NCI-H1436 treated with DMSO at 0.1 percent for 48 hours (cell line): ENCODE results near the gene ZNHIT1.

ENCODE experiments used
- DNase-seq: peaks from one replicate; lab custom pipeline; 2025; lab: John Stamatoyannopoulos, UW

The ZNHIT1 gene

GRCh38 chr7:101217388-101218235 is at the start of gene ZNHIT1, which contains the start of gene PLOD3:
ZNHIT1 (plus strand) TSS chr7:101218165; CDS start chr7:101218196, 31 bp downstream.
PLOD3 (minus strand) TSS chr7:101217581; CDS start chr7:101217274, 307 bp downstream.
- peak; percentile 91 for DNase-seq

GRCh38 chr7:101168412-101169049 is 49.4 kb upstream of the ZNHIT1 start:
- no peak for DNase-seq

GRCh38 chr7:101169110-101169837 is 48.7 kb upstream of the ZNHIT1 start:
- no peak for DNase-seq

GRCh38 chr7:101169838-101170551 is 48.0 kb upstream of the ZNHIT1 start:
- DNase-seq: no peak

- DNase-seq: no peak
Measured at GRCh38 chr7:101170617-101171441, 47.1 kb upstream of the ZNHIT1 start.

DNA sequence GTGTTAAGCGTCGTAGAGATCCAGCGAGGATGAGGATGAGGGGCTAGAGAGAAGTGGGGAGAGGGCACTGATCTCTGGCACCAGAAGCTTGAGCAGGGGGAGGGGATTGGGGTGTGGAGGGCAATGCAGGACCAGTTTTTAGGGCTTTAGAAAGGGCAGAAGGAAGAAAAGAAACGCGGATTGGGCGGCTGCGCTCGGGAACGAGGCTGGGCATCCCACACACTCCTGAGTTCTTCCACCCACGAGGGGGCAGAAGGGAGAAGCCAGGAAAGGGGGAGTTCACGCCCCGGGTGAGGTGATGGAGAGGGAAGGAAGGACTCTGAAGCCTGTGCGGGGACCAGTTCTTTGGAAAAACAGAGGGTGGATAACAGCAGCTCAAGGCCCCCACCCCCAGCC is 46.5 kb upstream of the ZNHIT1 start:
- no peak for DNase-seq

- DNase-seq: no peak
Measured at GRCh38 chr7:101172005-101172853, 45.7 kb upstream of the ZNHIT1 start.

- DNase-seq: no peak
Measured at GRCh38 chr7:101172854-101173751, 44.9 kb upstream of the ZNHIT1 start.

DNA sequence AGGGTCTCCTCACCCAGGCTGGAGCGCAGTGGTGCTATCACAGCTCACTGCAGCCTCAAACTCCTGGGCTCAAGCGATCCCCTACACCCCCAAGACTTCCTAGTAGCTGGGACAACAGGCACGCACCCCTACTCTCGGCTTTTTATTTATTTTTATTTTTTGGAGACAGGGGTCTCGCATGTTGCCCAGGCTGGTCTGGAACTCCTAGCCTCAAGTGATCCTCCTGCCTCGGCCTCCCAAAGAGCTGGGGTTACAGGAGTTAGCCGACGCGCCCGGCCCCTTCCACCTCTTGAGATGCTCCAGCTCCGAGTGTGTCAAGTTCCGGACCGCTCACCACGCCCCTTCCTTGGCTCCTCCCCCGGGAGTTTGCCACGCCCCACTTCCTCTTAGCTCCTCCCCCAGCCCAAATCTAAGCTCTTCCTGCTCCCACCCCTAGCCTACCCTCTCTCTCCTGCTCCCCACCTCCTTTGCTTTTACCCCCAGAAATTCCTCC is 44.2 kb upstream of the ZNHIT1 start:
- no peak for DNase-seq

DNA sequence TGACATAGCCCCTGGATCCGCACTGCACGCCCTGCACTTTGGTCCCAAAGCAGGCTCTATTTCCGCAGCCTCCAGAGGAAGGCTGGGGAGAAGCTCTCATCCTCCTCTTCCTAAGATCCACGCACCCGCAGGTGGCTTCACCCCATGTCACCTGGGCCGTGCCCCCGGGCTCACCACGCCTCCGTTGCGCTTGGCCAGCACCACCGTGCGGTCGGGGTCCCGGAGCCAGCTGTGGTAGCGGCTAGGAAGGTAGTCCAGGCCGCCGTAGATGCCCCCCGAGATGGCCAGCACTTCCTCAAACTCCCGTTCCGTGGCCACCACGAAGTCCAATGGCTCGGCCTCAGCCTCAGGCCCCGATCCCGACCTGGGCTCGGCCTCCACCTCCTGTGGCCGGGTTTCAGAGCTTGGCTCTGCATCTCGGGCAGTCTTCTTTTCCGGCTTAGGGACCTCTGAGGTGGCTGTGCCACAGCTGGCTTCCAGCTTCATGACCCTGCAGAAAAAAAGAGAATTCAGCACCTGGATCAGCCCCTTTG is 43.6 kb upstream of the ZNHIT1 start:
- DNase-seq: no peak

- DNase-seq: no peak
Measured at GRCh38 chr7:101175664-101176063, 42.3 kb upstream of the ZNHIT1 start.

DNA sequence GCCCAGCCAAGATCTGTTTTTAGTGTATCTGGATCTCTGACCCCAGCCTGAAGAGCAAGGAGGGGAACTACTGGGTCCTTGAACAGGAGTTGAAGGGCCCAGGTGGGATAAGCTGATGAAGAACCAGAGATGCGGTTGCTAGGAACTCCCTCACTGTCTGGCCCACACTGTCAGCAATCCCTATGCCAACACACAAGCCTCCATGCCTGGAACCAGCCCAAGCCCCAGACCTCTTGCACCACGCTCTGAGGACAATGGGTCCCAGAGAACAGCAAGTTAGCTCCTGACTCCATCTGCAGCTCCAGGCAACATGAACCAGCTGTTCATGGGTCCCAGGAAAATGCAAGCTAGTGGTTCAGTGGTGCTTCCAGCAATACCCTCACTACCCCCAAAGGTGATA is 40.3 kb upstream of the ZNHIT1 start:
- DNase-seq: no peak

- DNase-seq: no peak
Measured at GRCh38 chr7:101179117-101179516, 38.8 kb upstream of the ZNHIT1 start.

DNA sequence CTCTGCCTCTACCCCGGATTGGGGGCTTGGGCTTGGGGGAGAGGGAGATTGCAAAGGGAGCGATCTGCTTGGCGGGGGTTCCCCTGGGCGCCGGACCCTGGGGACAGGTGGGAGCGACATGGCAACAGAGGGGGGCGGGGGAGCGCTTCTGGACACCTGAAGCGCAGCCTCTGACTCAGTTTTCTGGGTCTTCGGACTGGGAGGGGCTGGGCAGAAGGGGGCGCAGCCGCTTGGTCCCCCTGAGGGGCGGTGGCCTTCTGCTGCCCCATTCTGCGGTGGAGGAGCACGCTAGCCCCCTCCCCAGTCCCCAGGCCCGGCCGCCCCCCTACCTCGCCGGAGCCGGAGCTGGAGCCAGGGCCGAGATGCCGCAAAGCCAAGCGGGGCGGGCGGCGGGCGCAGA is 38.3 kb upstream of the ZNHIT1 start:
- no peak for DNase-seq

GRCh38 chr7:101180130-101180755 is 37.7 kb upstream of the ZNHIT1 start, which contains the start of gene NAT16:
NAT16 (minus strand) TSS chr7:101180293; CDS start chr7:101174807, 5,486 bp downstream.
- DNase-seq: no peak

DNA sequence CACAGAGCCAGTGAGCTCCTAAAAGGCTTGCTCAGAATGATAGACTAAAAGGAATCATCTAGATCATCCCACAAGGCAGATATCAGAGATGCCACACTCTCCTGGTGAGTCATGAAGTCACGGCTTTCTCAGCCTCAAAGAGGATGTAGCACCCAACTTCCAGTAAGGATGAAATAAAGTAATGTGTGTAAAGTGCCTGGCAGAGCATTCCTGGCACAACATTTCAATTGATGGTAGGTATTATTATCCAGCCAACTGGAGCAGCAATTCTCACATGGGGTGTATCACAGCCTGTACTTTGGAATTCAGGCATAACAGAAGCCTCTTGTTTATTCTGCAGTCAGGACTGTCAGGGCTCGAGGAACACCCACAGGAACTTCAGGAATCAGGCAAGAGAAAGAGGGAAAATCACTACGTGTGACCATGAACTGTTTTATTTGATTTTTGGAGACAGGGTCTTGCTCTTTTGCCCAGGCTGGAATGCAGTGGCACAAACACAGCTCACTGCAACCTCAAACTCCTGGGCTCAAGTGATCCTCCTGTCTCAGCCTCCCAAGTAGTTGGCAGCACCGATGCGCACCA is 32.6 kb upstream of the ZNHIT1 start:
- no peak for DNase-seq

DNA sequence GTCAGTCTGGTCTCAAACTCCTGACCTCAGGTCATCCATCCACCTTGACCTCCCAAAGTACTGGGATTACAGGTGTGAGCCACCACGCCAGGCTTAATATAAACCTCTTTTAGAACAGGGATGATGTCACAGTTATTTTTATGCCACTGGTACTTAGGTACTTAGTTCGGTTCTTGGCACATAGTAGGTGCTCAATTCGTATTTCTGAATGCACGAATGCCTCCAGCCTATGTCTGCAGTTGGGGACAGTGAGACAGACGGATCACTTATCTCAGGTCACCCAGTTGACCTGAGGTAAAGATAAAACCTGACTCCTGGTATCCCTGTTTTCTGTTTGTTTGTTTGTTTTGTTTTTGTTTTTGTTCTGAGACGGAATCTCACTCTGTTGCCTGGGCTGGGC is 31.8 kb upstream of the ZNHIT1 start:
- DNase-seq: no peak
